K562 (cell line): ENCODE measurements around the gene DRP2. TPM values are rescaled to one million over a fixed set of nuclear protein-coding genes. Genes with fewer than 3 reads are reported as not detected.

Experiments
- ATAC-seq: fragments of 200-7000 bp; cut with Tn5 transposase; 3 replicates; pipeline ENCODE4 v1.9.1; 2020; ENCODE audit warnings: moderate library complexity
- BruUV-seq: library from RNA; stranded (reverse); fragments of 400-500 nt; replicated peaks from 2 replicates; lab custom pipeline; 2021; lab: Mats Ljungman, UMichigan
- CTCF ChIA-PET: fragments of 300-600 bp; formaldehyde crosslinking; extraction: SDS; loops from one replicate; lab custom pipeline; 2021; ENCODE audit warnings: low intra/inter-chr PET ratio; lab: Yijun Ruan, JAX
- POLR2A ChIA-PET: fragments of 300-600, 350-650 bp; sonication (Branson Sonifier 250); formaldehyde crosslinking; extraction: SDS; loops from one replicate; lab custom pipeline; 2021; ENCODE audit warnings: antibody characterized with exemption, inconsistent platforms; lab: Yijun Ruan, JAX
- DNase-seq, 4 experiments: peaks; one replicate each; pipeline versions ENCODE4 v3.0.0 to v3.0.0-alpha.2; 2011 to 2018; ENCODE audit warnings: low spot score in 3 of 4, mixed read lengths in 3 of 4; ENCODE audit errors: extremely low read depth in 1 of 4
- FAIRE-seq: peaks from 2 replicates; lab custom pipeline; 2011; peaks lifted over from hg19 to GRCh38; lab: Jason Lieb, UNC
- H2AFZ ChIP-seq: 2 replicates; pipeline ENCODE4 v1.6.0; 2011; ENCODE audit warnings: low read depth, low read length, control low read depth, inconsistent platforms
- H3K27ac ChIP-seq: fragments of 200-600 bp; 3 replicates; pipeline ENCODE4 v1.8.0; 2011; ENCODE audit warnings: low read depth, mild to moderate bottlenecking, control low read depth, inconsistent platforms, low read length, moderate library complexity, mixed read lengths; ENCODE audit errors: extremely low read depth
- H3K27me3 ChIP-seq, 2 experiments: fragments of 300-600 bp in 1 of 2; 2 replicates in 1 of 2; 3 replicates in 1 of 2; pipeline versions ENCODE4 v1.6.0 to v1.8.0; 2011; ENCODE audit warnings: inconsistent platforms in 2 of 2, low read length in 2 of 2, mild to moderate bottlenecking in 1 of 2, mixed read lengths in 1 of 2, moderate library complexity in 1 of 2; ENCODE audit not compliant: control insufficient read depth in 2 of 2, insufficient read depth in 2 of 2
- H3K36me3 ChIP-seq: fragments of 300-600 bp; 3 replicates; pipeline ENCODE4 v1.8.0; 2011; ENCODE audit warnings: mild to moderate bottlenecking, low read length, inconsistent platforms; ENCODE audit not compliant: control insufficient read depth, insufficient read depth
- H3K4me1 ChIP-seq, 2 experiments: fragments of 200-600 bp in 1 of 2; replicated peaks in 1 of 2; 2 replicates in 1 of 2; 3 replicates in 1 of 2; pipeline versions ENCODE4 v1.5.1 to v1.8.0; 2011; ENCODE audit warnings: inconsistent platforms in 2 of 2, low read length in 2 of 2, mild to moderate bottlenecking in 1 of 2, mixed read lengths in 1 of 2, moderate library complexity in 1 of 2; ENCODE audit not compliant: control insufficient read depth in 2 of 2, insufficient read depth in 2 of 2
- H3K4me2 ChIP-seq: 2 replicates; pipeline ENCODE4 v1.6.1; 2011; ENCODE audit warnings: low read length, control low read depth, inconsistent platforms, mixed read lengths; ENCODE audit not compliant: insufficient read depth
- H3K4me3 ChIP-seq: fragments of 200-600 bp; sonication (generic), shearing (Covaris generic); 2 replicates; pipeline ENCODE4 v1.5.1; 2016; ENCODE audit warnings: control low read depth, inconsistent platforms
- H3K79me2 ChIP-seq: fragments of 200-600 bp; 3 replicates; pipeline ENCODE4 v1.8.0; 2011; ENCODE audit warnings: low read length, inconsistent platforms; ENCODE audit not compliant: control insufficient read depth, insufficient read depth
- H3K9ac ChIP-seq, 2 experiments: 2 replicates each; pipeline versions ENCODE4 v1.6.0 to v1.6.1; 2011; ENCODE audit warnings: low read depth in 2 of 2, low read length in 2 of 2, control low read depth in 1 of 2, inconsistent platforms in 1 of 2, mild to moderate bottlenecking in 1 of 2, mixed read lengths in 1 of 2; ENCODE audit not compliant: insufficient read depth in 1 of 2
- H3K9me1 ChIP-seq: one replicate; pipeline ENCODE4 v1.6.0; 2011; ENCODE audit warnings: inconsistent platforms, mild to moderate bottlenecking, low read length, moderate library complexity; ENCODE audit not compliant: control insufficient read depth, insufficient read depth
- H3K9me3 ChIP-seq: replicated peaks from 2 replicates; pipeline ENCODE4 v1.5.1; 2011; ENCODE audit warnings: low read depth, low read length, inconsistent platforms; ENCODE audit not compliant: control insufficient read depth, insufficient read depth
- H4K20me1 ChIP-seq: replicated peaks from 2 replicates; pipeline ENCODE4 v1.6.1; 2011; ENCODE audit warnings: low read length, inconsistent platforms, mixed read lengths; ENCODE audit not compliant: control insufficient read depth, insufficient read depth
- WGBS: fragments of 100-300 bp; shearing (Covaris generic); methylation state at CpG from one replicate; pipeline ENCODE4 v1.1.6; 2016; ENCODE audit warnings: low coverage, mixed read lengths; ENCODE audit not compliant: insufficient coverage; ENCODE audit errors: missing lambda C conversion rate; 5-methylcytosine and 5-hydroxymethylcytosine counted together
- in situ Hi-C: fragments of 300-500 bp; cut with MboI; formaldehyde crosslinking; loops from 4 replicates; pipeline ENCODE4 v1.15.0; 2018; ENCODE audit warnings: inconsistent platforms, mixed read lengths
- intact Hi-C: fragments of 100-400 bp; cut with micrococcal nuclease; formaldehyde crosslinking; loops from 2 replicates; pipeline ENCODE4 v1.14.2; 2022
- polyA plus RNA-seq, 8 experiments: library from polyadenylated mRNA; depleted of rRNA in 4 of 8; stranded (reverse) in 5 of 8; unstranded in 3 of 8; fragments of >200 nt; fragmentation: Nextera tagmentation in 2 of 8; fragmentation: Illumina TruSeq in 1 of 8; extraction: Ambion mirVana in 2 of 8; extraction: Trizol in 1 of 8; gene quantifications; 2 replicates each; pipeline versions ENCODE4 v1.2.1 to v1.2.3, GENCODE V29; 2011 to 2014; ENCODE audit warnings: inconsistent platforms in 1 of 8, missing spikeins in 1 of 8
- total RNA-seq, 7 experiments: library from RNA; depleted of rRNA in 6 of 7; stranded (reverse); fragments of >200 nt in 6 of 7; fragmentation: Illumina TruSeq in 2 of 7; extraction: Trizol in 2 of 7; gene quantifications; 2 replicates each; pipeline versions ENCODE4 v1.2.1 to v1.2.3, GENCODE V29; 2011 to 2021; ENCODE audit warnings: low replicate concordance in 1 of 7
- TF ChIP-seq, protein P1 (sequence below): fragments of 250-450 bp; sonication (Bioruptor Pico); IDR thresholded peaks from 2 replicates; pipeline ENCODE4 v1.4.0; 2020

DRP2 gene
- total and polyA plus RNA-seq, 9 of the 15 experiments (the other 6 are each of a cell fraction or from before 2014, with no cell fraction given): 0.01 to 0.30 (median 0.15) TPM

DNA sequence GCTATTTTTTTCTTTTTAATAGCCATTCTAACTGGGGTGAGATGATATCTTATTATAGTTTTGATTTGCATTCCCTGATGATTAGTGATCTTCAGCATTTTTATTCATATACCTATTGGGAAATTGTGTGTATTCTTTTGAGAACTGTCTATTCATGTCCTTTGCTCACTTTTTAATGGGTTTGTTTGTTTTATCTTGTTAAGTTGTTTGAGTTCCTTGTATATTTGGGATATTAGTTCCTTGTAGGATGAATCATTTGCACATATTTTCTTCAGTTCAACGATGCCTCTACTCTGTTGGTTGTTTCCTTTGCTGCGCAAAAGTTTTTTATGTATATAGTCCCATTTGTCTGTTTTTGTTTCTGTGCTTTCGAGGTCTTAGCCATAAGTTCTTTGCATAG lies 43.1 kb upstream of the DRP2 start:
- no peak overlapping the region for H2AFZ ChIP-seq
- intact Hi-C loops: no loop called here
- no peaks in the 10 kb centered on the region for H3K4me1 ChIP-seq
- no TSS peak for BruUV-seq
- POLR2A ChIA-PET: no interaction called here
- ATAC-seq: no peak
- TF ChIP-seq, protein P1, sequence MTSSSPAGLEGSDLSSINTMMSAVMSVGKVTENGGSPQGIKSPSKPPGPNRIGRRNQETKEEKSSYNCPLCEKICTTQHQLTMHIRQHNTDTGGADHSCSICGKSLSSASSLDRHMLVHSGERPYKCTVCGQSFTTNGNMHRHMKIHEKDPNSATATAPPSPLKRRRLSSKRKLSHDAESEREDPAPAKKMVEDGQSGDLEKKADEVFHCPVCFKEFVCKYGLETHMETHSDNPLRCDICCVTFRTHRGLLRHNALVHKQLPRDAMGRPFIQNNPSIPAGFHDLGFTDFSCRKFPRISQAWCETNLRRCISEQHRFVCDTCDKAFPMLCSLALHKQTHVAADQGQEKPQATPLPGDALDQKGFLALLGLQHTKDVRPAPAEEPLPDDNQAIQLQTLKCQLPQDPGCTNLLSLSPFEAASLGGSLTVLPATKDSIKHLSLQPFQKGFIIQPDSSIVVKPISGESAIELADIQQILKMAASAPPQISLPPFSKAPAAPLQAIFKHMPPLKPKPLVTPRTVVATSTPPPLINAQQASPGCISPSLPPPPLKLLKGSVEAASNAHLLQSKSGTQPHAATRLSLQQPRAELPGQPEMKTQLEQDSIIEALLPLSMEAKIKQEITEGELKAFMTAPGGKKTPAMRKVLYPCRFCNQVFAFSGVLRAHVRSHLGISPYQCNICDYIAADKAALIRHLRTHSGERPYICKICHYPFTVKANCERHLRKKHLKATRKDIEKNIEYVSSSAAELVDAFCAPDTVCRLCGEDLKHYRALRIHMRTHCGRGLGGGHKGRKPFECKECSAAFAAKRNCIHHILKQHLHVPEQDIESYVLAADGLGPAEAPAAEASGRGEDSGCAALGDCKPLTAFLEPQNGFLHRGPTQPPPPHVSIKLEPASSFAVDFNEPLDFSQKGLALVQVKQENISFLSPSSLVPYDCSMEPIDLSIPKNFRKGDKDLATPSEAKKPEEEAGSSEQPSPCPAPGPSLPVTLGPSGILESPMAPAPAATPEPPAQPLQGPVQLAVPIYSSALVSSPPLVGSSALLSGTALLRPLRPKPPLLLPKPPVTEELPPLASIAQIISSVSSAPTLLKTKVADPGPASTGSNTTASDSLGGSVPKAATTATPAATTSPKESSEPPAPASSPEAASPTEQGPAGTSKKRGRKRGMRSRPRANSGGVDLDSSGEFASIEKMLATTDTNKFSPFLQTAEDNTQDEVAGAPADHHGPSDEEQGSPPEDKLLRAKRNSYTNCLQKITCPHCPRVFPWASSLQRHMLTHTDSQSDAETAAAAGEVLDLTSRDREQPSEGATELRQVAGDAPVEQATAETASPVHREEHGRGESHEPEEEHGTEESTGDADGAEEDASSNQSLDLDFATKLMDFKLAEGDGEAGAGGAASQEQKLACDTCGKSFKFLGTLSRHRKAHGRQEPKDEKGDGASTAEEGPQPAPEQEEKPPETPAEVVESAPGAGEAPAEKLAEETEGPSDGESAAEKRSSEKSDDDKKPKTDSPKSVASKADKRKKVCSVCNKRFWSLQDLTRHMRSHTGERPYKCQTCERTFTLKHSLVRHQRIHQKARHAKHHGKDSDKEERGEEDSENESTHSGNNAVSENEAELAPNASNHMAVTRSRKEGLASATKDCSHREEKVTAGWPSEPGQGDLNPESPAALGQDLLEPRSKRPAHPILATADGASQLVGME (CRISPR knock-in tag): no peak
- TF ChIP-seq, all 486 proteins: peak for 0
- Histone ChIP-seq H3K9me1 (no peaks in the 10 kb centered on the region), H3K27ac (no peak overlapping the region), H3K4me2 (no peak overlapping the region), H3K4me3 (no peak overlapping the region), H3K79me2 (no peaks in the 10 kb centered on the region), H3K9ac (no peak overlapping the region), H4K20me1 (no peaks in the 10 kb centered on the region), H3K9me3 (no peaks in the 10 kb centered on the region), H3K36me3 (no peaks in the 10 kb centered on the region), H3K27me3 (peaks cover 0 to 12% of the 10 kb centered on the region in 2 experiments; a peak in 2 of 5 replicates)
- WGBS: 0% methylated on average over 3 of the region's 3 CpGs
- in situ Hi-C loops: loop anchor here (25.0 kb wide), 1 partner anchor 489 kb away; no protein-coding TSS in a partner anchor
- no peak for FAIRE-seq
- CTCF ChIA-PET: no interaction called here
- DNase-seq: no peak
